ENCODE data around the gene IQSEC1.

Gene IQSEC1

DNA sequence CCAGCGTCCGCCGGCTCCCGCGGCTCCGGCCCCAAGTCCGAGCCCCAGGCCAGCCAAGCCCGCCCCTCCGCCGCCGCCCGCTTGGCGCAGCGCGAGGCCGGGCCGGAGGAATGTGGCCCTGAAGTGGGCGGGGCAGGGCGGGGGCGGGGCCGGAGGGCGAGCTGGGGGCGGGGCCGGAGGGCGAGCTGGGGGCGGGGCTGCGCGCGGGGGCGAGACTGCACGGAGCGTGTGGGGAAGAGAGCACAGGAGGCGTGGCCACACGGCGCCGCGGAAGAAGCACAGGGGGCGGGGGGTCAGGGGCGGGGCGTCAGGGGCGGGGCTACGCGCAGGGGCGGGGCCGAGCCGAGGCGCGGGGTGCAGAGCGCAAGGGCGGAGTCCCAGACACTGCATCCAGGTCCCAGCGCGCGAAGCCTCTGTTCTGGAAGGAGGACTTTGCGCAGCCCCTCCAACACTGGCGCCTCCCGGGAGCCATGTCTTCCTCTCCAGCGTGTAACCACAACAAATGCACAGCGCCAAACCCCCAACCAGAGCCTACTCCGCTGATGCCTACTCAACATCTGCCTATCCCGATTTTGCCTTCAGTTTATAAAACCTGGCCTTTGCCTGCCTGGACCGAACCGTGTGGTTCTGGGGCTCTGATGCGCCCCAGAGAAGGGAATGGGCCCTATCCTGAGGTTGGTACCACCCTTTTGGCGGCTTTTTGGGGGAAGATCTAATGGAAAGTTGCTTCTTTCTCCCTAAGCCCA, 105.5 kb downstream of the IQSEC1 start:
- peak; percentile 19 to 90 (median 82) for DNase-seq

- peak in 4 of 14 donors; percentile 52 to 68 (median 58) for DNase-seq
Measured at GRCh38 chr3:12966847-12967605, 106.2 kb downstream of the IQSEC1 start.

DNA sequence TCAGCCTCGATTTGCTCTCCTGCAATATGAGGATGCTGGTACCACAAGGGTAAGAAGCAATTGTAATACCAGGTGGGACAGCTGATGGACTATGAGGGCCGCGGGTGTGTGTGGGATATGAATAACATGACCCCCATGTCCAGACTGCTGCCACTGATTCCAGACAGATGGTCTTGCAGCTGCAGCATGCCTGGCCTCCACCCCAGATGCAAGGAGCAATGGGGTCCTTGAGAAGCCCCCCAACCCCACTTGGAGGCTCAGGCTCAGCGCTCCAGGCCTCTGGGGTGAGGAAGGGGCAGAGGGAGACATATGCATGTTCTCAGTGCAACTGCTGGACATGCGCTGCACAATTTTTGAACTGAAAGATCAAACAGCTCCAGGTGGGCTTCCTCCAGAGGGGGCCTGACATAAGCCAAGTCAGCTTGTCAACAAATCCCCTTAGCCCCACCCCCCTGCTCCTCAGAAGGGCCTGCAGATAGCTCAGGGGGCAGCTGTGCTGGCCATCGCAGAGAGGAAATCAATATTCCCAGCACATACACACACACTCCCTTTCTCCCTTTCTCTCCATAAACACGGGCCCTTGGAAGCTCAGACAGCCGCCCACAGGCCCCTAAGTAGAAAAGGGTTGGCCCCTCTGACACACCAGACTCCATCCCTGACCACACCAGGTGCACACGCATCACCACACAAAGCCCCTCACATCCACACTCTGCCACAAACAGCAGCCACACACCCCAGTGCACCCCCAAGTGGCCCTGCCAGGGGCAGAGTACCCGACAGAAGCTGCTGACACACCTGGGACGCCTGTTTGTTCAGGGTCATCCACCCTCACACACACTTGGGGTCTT, 107.0 kb downstream of the IQSEC1 start:
- DNase-seq, result peak in 5 of 14 donors; percentile 34 to 68 (median 40)

GRCh38 chr3:12964711-12965612, 108.3 kb downstream of the IQSEC1 start:
- DNase-seq, result peak in 1 of 14 donors; percentile 25

DNA sequence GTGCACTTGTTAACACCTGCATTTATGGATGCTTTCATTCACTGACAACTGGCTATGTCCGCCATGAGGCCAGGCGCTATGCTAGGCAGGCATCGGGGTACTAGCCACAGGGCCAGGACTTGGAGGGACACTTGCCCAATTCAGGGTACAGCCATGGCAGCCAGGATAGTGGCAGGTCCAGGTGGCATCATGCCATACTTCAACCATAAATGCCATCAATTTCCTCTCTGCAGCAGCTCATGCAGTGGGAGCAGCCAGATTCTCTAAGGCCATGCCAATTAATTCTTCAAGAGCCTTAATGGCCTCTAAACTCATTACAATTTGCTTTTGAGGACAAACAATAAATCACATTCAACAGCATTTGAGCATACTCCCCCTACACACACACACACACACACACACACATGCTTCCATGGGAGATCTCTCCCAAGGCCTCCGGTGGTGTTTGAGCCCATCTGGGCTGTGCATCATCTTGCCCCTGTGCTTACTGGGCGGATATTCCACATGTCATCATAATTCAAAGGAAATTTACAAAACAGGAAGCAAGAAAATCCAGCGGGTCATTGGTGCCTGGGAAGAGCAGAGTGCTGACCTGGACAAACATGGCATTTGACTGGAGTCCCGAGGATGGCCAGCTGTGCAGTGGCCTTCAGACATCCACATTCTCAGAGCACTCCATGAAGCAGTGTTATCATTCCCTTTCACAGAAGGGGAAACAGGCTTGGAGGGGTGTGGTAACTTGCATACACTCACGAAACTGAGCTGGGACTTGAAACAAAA, 109.1 kb downstream of the IQSEC1 start:
- peak in 2 of 14 donors; percentile 31 to 44 for DNase-seq

GRCh38 chr3:12963231-12963896, 109.9 kb downstream of the IQSEC1 start:
- DNase-seq, result no peak

DNA sequence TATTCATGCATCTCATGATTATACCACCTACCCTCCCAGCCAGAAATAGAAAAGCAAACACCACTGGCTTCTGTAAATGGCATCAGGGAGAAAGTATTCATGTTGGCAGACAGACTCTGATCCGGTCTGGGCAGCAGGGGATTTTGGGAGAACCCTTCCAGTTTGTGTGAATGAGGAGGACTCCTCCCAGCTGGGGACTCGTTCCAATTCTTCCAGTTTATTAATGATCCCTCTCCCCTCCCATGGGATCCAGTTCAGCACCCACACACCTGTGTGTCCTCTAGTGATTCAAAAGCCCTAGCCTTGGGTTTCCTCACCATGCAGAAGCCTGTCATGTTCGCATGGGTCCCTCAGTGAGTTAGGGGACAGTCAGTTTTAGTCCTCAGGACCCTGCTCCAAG, 110.9 kb downstream of the IQSEC1 start:
- DNase-seq, result no peak

GRCh38 chr3:12961697-12962036, 111.6 kb downstream of the IQSEC1 start:
- DNase-seq, result no peak

- DNase-seq, result no peak
Measured at GRCh38 chr3:12961007-12961696, 112.1 kb downstream of the IQSEC1 start.

DNA sequence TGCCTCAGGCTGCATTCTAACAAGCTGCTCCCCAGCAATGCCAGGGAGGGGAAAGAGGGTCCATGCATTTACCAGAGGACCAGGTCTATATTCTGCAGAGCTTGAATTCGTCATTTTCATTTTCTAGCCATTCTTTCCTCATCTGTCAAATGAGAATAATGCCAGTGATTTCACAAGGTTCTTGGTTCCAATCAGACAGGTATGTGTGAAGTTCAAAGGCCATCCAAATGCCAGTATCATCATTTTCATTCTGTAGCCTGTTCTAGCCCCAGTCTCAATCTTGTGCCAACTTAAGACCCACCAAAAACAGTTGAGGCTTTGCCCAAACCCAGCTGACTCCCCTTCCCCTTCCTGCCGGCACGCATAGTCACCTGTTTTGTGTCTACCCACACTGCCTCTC, 112.7 kb downstream of the IQSEC1 start:
- no peak for DNase-seq

- DNase-seq, result peak in 3 of 14 donors; percentile 12 to 30 (median 16)
Measured at GRCh38 chr3:12959838-12960378, 113.3 kb downstream of the IQSEC1 start.

DNA sequence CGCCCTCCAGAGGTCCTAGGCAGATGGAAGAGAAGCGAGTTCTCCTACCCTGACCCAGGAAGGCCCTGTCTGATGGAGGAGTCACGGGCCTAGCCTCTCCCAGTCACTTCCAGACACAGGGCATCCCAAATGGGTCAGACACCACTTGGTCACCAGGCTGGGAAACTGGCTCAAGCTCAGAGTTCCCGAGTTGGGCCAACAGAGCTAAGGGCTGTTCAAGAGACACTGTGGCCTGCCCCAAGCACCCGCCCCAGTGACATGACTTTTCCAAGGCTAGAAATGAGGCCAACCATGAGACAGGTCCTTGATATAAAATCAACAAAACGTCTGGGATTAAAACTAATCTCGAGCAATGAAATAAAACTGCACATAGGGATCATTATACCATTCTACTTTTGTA, 113.8 kb downstream of the IQSEC1 start:
- DNase-seq, result no peak

- no peak for DNase-seq
Measured at GRCh38 chr3:12957824-12958792, 115.1 kb downstream of the IQSEC1 start.

- DNase-seq, result no peak
Measured at GRCh38 chr3:12957339-12957738, 115.9 kb downstream of the IQSEC1 start.

DNA sequence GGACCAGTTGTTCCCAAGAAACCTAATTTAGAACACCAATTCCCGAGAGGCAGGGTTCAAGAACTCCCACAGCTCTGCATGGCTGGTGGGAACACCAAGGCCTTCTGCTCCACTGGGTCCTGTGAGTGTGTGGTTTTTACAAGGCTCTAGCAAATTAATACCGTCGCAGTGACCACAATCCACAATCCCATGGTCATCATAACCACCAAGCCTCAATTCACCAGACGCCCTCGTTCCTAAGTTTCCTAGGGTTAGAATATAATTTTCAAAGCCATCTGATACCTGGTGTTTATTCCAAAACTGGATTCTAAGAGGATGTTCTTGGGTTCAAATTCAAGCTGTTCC, 116.9 kb downstream of the IQSEC1 start:
- DNase-seq, result no peak

DNA sequence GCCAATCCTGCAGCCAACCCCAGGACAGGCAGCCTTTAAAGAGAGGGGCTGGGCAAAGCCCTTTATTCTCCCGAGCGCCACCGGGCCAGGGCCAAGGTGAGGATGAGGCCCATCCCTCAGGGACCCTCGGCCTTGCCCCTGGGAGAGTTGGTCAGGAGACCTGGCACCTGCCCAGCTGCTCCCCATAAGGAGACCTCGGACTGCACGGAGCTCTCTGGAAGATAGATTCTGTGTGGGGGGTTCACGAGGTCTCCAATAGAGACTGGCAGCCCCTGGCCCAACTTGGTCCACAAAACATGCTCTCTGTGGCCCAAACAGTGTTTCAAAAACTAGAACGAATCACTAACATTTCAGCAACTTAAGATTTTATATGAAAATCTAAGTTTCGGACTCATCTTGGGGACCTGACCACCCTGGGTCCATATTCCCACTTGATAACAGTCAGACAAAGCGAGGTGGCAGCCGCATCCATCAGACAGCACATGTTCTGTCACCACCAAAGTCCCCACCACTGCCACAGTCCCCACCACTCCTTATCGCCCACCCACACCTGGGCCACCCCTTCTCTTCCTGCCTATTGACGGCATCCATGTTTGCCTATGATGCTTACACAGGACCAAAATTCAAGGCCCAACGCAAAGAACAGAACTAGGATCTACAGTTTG, 117.4 kb downstream of the IQSEC1 start:
- no peak for DNase-seq

GRCh38 chr3:12954891-12955650, 118.2 kb downstream of the IQSEC1 start:
- peak in 12 of 14 donors; percentile 44 to 83 (median 62) for DNase-seq

All from C1 segment of cervical spinal cord (tissue), 14 donors.